Liver (tissue), 9 donors: Measurements from ENCODE around the gene PTPRN2. TPM values are rescaled to one million over a fixed set of nuclear protein-coding genes. Genes with fewer than 3 reads are reported as not detected.

Experiments
- DNase-seq: peaks from one replicate; pipeline ENCODE4 v3.0.0-alpha.2; 2017; ENCODE audit warnings: low spot score
- H3K27ac ChIP-seq, 2 donors: one replicate each; pipeline ENCODE4 v1.7.0; 2013; ENCODE audit warnings: inconsistent platforms in 2 of 2, low read length in 2 of 2, control low read depth in 1 of 2, low read depth in 1 of 2, mild to moderate bottlenecking in 1 of 2
- H3K27me3 ChIP-seq, 4 donors: one replicate each; pipeline versions ENCODE4 v1.6.1 to v1.7.0; 2013; ENCODE audit warnings: low read length in 3 of 4, inconsistent platforms in 1 of 4, mild to moderate bottlenecking in 1 of 4, moderate library complexity in 1 of 4; ENCODE audit not compliant: control insufficient read depth in 4 of 4, insufficient read depth in 4 of 4
- H3K36me3 ChIP-seq, 4 donors: one replicate each; pipeline versions ENCODE4 v1.6.1 to v1.7.0; 2013; ENCODE audit warnings: low read length in 3 of 4, mild to moderate bottlenecking in 3 of 4, low read depth in 1 of 4, moderate library complexity in 1 of 4; ENCODE audit not compliant: control insufficient read depth in 4 of 4, insufficient read depth in 3 of 4
- H3K4me1 ChIP-seq, 4 donors: one replicate each; pipeline versions ENCODE4 v1.6.1 to v1.7.0; 2013; ENCODE audit warnings: low read length in 3 of 4, mild to moderate bottlenecking in 3 of 4, moderate library complexity in 1 of 4; ENCODE audit not compliant: control insufficient read depth in 4 of 4, insufficient read depth in 4 of 4
- H3K4me3 ChIP-seq, 3 donors: one replicate each; pipeline versions ENCODE4 v1.6.1 to v1.7.0; 2013; ENCODE audit warnings: low read length in 3 of 3, control low read depth in 1 of 3, low read depth in 1 of 3, mild to moderate bottlenecking in 1 of 3
- H3K9ac ChIP-seq, 2 donors: one replicate each; pipeline ENCODE4 v1.7.0; 2013; ENCODE audit warnings: low read length in 2 of 2, mild to moderate bottlenecking in 2 of 2, moderate library complexity in 2 of 2, control low read depth in 1 of 2, low read depth in 1 of 2
- H3K9me3 ChIP-seq, 4 donors: one replicate each; pipeline versions ENCODE4 v1.6.1 to v1.7.0; 2013; ENCODE audit warnings: low read length in 3 of 4; ENCODE audit not compliant: control insufficient read depth in 4 of 4
- FOXA2 ChIP-seq: IDR thresholded peaks from 2 replicates; pipeline ENCODE4 v1.6.1; 2016; ENCODE audit warnings: antibody characterized with exemption
- HNF4A ChIP-seq, 2 donors: conservative IDR thresholded peaks; 2 replicates each; pipeline ENCODE4 v1.6.1; 2016; ENCODE audit warnings: antibody characterized with exemption in 2 of 2, mild to moderate bottlenecking in 2 of 2
- HNF4G ChIP-seq: IDR thresholded peaks from 2 replicates; pipeline ENCODE4 v1.6.1; 2016; ENCODE audit warnings: antibody characterized with exemption
- MAX ChIP-seq: IDR thresholded peaks from 2 replicates; pipeline ENCODE4 v1.6.1; 2016; ENCODE audit warnings: antibody characterized with exemption
- NR2F2 ChIP-seq: IDR thresholded peaks from 2 replicates; pipeline ENCODE4 v1.6.1; 2016; ENCODE audit warnings: antibody characterized with exemption
- RAD21 ChIP-seq, 2 donors: IDR thresholded peaks; 2 replicates each; pipeline ENCODE4 v1.6.1; 2016; ENCODE audit warnings: antibody characterized with exemption in 2 of 2, mild to moderate bottlenecking in 2 of 2
- SP1 ChIP-seq: IDR thresholded peaks from 2 replicates; pipeline ENCODE4 v1.6.1; 2018; ENCODE audit warnings: antibody characterized with exemption, mild to moderate bottlenecking
- TAF1 ChIP-seq: conservative IDR thresholded peaks from 2 replicates; pipeline ENCODE4 v1.6.1; 2016; ENCODE audit warnings: antibody characterized with exemption, mild to moderate bottlenecking
- YY1 ChIP-seq: IDR thresholded peaks from 2 replicates; pipeline ENCODE4 v1.6.1; 2016; ENCODE audit warnings: antibody characterized with exemption, mild to moderate bottlenecking
- ZBTB33 ChIP-seq: IDR thresholded peaks from 2 replicates; pipeline ENCODE4 v1.6.1; 2016; ENCODE audit warnings: antibody characterized with exemption
- WGBS: extraction: QIAGEN DNeasy Blood & Tissue Kit; methylation state at CpG from one replicate; pipeline ENCODE4 v1.1.7; 2013; 5-methylcytosine and 5-hydroxymethylcytosine counted together
- polyA plus RNA-seq, 2 donors: library from polyadenylated mRNA; stranded (reverse) in 1 of 2; unstranded in 1 of 2; fragments of 200-250 nt in 1 of 2; fragments of >200 nt in 1 of 2; fragmentation: Nextera tagmentation in 1 of 2; extraction: Ambion mirVana in 1 of 2; gene quantifications; one replicate each; pipeline versions ENCODE4 v1.2.1 to v1.2.3, GENCODE V29; 2013 to 2015
- total RNA-seq, 2 donors: library from RNA; depleted of rRNA; stranded (reverse); fragments of >200 nt; gene quantifications; one replicate each; pipeline ENCODE4 v1.2.3, GENCODE V29; 2014
- TF ChIP-seq, protein P1 (sequence below): IDR thresholded peaks from 2 replicates; pipeline ENCODE4 v1.6.1; 2016; ENCODE audit warnings: antibody characterized with exemption
- TF ChIP-seq, protein P2 (sequence below): IDR thresholded peaks from 2 replicates; pipeline ENCODE4 v1.6.1; 2016; ENCODE audit warnings: antibody characterized with exemption, mild to moderate bottlenecking
- TF ChIP-seq, protein P3 (sequence below): fragments of 150-350 bp; IDR thresholded peaks from 2 replicates; pipeline ENCODE4 v1.5.1; 2017; ENCODE audit warnings: improper control_type of control experiment, low read depth, low read length; ENCODE audit not compliant: missing input control
- donor health status: healthy.
- donor health status: healthy.
- donor health status: healthy.
- donor health status: healthy.
- donor health status: healthy.

The PTPRN2 gene
- total and polyA plus RNA-seq, 4 donors, result 0.75 to 1.9 (median 1.1) TPM

GRCh38 chr7:158556721-158557440, 30.7 kb downstream of the PTPRN2 start:
- no peak overlapping the region for H3K4me3 ChIP-seq
- 95% methylated on average over 69 of the region's 69 CpGs for WGBS
- H3K4me1 ChIP-seq, result no peaks in the 10 kb centered on the region

DNA sequence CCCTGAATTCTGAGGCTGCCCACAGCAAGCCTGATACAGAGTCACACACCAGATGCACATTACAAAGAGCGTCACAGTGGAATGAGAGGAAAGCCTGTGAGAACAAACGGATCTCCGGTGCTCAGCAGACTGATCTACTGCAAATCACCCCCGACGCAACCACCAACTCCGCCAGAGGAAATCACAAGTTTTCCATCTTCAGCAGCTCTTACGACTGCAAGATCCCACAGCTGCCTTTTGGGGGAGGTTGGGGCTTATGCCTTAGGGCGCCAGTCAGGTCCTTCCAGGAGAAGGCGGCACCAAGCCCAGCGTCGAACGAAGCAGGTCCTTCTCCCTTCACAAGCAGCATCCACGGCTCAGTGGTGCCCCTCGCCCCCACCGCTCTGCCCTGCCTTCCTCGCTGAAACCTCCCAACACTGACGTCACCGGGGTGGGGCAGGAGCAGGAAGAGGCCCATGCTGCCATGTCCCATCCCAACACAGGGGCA, 32.5 kb downstream of the PTPRN2 start:
- H3K36me3 ChIP-seq, result no peaks in the 10 kb centered on the region
- DNase-seq, result no peak
- H3K4me1 ChIP-seq, result no peaks in the 10 kb centered on the region
- 89% methylated on average over 18 of the region's 18 CpGs for WGBS
- H3K27ac ChIP-seq, result no peak overlapping the region
- H3K27me3 ChIP-seq, result no peaks in the 10 kb centered on the region
- TF ChIP-seq, protein P1, sequence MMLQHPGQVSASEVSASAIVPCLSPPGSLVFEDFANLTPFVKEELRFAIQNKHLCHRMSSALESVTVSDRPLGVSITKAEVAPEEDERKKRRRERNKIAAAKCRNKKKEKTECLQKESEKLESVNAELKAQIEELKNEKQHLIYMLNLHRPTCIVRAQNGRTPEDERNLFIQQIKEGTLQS, result no peak
- TF ChIP-seq YY1 (no peak), HNF4G (no peak)
- no peak overlapping the region for H3K4me3 ChIP-seq
- H3K9ac ChIP-seq, result no peak overlapping the region
- peaks cover 0 to 3% (median 0%) of the 10 kb centered on the region in 4 donors for H3K9me3 ChIP-seq

More at GRCh38 chr7:158556721-158557440, 30.7 kb downstream of the PTPRN2 start:
- Histone ChIP-seq H3K27ac (no peak overlapping the region), H3K9me3 (peaks cover 0 to 3% (median 0%) of the 10 kb centered on the region in 4 donors), H3K9ac (no peak overlapping the region), H3K36me3 (no peaks in the 10 kb centered on the region), H3K27me3 (no peaks in the 10 kb centered on the region)
- no peak for DNase-seq
- TF ChIP-seq HNF4G, result no peak
- no peak for TF ChIP-seq TAF1
- no peak for TF ChIP-seq ZBTB33
- TF ChIP-seq, protein P2, sequence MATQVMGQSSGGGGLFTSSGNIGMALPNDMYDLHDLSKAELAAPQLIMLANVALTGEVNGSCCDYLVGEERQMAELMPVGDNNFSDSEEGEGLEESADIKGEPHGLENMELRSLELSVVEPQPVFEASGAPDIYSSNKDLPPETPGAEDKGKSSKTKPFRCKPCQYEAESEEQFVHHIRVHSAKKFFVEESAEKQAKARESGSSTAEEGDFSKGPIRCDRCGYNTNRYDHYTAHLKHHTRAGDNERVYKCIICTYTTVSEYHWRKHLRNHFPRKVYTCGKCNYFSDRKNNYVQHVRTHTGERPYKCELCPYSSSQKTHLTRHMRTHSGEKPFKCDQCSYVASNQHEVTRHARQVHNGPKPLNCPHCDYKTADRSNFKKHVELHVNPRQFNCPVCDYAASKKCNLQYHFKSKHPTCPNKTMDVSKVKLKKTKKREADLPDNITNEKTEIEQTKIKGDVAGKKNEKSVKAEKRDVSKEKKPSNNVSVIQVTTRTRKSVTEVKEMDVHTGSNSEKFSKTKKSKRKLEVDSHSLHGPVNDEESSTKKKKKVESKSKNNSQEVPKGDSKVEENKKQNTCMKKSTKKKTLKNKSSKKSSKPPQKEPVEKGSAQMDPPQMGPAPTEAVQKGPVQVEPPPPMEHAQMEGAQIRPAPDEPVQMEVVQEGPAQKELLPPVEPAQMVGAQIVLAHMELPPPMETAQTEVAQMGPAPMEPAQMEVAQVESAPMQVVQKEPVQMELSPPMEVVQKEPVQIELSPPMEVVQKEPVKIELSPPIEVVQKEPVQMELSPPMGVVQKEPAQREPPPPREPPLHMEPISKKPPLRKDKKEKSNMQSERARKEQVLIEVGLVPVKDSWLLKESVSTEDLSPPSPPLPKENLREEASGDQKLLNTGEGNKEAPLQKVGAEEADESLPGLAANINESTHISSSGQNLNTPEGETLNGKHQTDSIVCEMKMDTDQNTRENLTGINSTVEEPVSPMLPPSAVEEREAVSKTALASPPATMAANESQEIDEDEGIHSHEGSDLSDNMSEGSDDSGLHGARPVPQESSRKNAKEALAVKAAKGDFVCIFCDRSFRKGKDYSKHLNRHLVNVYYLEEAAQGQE, result no peak
- no peak for TF ChIP-seq MAX
- TF ChIP-seq NR2F2, result no peak
- TF ChIP-seq, protein P1, result no peak

- Histone ChIP-seq H3K4me1 (no peaks in the 10 kb centered on the region), H3K9me3 (peaks cover 0 to 3% (median 0%) of the 10 kb centered on the region in 4 donors), H3K4me3 (no peak overlapping the region), H3K27me3 (peaks cover 0 to 2% (median 0%) of the 10 kb centered on the region in 4 donors), H3K36me3 (no peaks in the 10 kb centered on the region), H3K9ac (no peak overlapping the region), H3K27ac (no peak overlapping the region)
- WGBS, result 80% methylated on average over 12 of the region's 12 CpGs
- no peak for DNase-seq
- TF ChIP-seq HNF4A (conservative IDR thresholded peaks at IDR 0.05) (no peak), FOXA2 (no peak), SP1 (no peak), RAD21 (IDR thresholded peaks at IDR 0.05) (no peak), NR2F2 (no peak), HNF4G (no peak), TAF1 (no peak)
- TF ChIP-seq, protein P3, sequence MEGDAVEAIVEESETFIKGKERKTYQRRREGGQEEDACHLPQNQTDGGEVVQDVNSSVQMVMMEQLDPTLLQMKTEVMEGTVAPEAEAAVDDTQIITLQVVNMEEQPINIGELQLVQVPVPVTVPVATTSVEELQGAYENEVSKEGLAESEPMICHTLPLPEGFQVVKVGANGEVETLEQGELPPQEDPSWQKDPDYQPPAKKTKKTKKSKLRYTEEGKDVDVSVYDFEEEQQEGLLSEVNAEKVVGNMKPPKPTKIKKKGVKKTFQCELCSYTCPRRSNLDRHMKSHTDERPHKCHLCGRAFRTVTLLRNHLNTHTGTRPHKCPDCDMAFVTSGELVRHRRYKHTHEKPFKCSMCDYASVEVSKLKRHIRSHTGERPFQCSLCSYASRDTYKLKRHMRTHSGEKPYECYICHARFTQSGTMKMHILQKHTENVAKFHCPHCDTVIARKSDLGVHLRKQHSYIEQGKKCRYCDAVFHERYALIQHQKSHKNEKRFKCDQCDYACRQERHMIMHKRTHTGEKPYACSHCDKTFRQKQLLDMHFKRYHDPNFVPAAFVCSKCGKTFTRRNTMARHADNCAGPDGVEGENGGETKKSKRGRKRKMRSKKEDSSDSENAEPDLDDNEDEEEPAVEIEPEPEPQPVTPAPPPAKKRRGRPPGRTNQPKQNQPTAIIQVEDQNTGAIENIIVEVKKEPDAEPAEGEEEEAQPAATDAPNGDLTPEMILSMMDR, result no peak
- TF ChIP-seq, protein P2, result no peak
Measured at GRCh38 chr7:158550886-158551452, 36.7 kb downstream of the PTPRN2 start.
